Activated effector memory CD4-positive, alpha-beta T cell treated with anti-CD3 and anti-CD28 coated beads, Interleukin-2, amount 50 U/mL, for 16 hours (primary cell): ENCODE measurements around the gene SIK3.
"Not testable (repeated sequence)": the region's sequence is repeated elsewhere in the genome, so short reads cannot be mapped to it uniquely, and the experiment has no call there.

Experiments used
- DNase-seq: peaks from one replicate; pipeline ENCODE4 v3.0.0-alpha.2; 2020

Gene SIK3

GRCh38 chr11:117098269-117099232 lies at the start of gene SIK3:
TSS of gene SIK3 (minus strand) at chr11:117098428. CDS start at chr11:117098415, 13 bp downstream.
- DNase-seq, result peak; percentile 97

DNA sequence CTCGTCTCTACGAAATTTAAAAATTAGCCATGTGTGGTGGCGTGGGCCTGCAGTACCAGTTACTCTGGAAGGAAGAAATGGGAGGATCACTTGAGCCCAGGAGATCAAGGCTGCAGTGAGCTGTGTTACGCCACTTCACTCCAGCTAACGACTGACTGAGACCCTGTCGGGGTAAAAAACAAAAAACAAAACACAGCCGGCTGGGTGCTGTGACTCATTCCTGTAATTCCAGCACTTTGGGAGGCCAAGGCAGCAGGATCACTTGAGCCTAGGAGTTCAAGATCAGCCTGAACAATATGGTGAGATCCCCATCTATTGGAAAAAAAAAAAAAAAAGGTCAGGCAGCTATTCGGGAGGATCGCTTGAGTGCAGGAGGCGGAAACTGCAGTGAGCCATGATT lies 48.3 kb upstream of the SIK3 start:
- no peak for DNase-seq

DNA sequence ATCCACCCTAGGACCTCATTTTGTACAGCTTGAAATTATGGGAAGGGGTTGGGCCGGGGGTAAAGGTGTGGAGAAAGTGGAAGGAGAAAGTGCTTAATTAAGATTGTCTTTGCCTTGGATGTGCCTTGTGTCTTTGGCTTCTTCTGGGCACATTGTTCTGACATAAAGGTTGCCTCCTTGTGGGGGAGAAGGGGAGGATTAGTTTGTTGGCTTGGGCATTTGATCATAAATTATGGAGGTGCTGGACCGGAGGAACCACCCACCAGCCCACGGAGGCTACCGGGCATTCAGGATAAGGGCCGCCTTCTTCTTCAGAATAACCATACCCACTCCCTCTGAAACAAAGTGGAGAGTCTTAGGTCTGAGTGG lies 47.1 kb upstream of the SIK3 start:
- no peak for DNase-seq

DNA sequence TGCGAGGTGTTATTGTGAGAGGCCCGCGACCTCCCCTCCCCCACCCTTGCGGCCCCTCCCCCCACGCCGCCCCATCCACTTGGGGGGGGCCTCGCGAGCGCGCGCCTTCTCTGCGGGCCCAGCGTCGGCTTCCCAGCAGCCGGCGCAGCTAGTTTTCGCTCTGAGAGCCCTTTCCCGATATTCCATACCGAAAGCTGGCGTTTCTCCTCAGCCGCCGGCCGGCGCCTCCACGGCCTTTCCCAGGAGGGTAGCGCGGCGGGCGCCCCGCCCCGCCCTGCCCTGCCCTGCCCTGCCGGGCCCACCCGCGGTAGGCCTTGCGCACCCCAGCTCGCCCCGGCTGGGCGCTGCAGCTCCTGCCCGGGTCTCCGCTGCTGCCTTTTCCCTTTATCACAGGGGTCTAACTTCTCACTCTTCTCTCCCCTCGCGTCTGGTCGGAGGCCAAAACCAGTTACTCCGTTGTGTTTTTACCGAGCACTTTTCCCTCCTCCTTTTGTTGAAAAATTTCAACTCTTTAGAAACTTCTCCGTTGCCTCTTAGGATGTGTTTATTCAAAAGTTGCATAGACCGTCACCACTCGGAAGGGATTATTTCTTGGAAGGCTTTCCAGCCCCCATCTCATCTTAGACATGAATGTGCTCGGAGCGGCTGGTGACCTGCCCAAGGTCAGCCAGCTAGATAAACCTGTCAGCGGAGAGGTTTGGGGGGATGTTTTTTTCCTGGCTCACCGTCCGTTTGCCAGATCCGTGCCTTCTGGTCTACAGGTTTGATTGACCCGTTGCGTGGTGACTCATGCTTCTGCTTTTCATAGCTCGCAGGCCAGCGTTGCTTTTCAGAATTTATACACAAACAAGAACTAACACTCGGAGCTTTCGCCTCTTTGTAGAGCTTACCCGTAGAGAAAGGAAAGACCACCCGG lies 46.5 kb upstream of the SIK3 start:
- peak; percentile 70 for DNase-seq

GRCh38 chr11:117143871-117144476 lies 45.7 kb upstream of the SIK3 start, which contains the start of gene PAFAH1B2:
TSS of gene PAFAH1B2 (plus strand) at chr11:117144287. CDS start at chr11:117152448, 8,161 bp downstream.
- peak; percentile 98 for DNase-seq

- DNase-seq, result peak; percentile 66
These were observed 45.2 kb upstream of the SIK3 start for GRCh38 chr11:117143390-117143789.

DNA sequence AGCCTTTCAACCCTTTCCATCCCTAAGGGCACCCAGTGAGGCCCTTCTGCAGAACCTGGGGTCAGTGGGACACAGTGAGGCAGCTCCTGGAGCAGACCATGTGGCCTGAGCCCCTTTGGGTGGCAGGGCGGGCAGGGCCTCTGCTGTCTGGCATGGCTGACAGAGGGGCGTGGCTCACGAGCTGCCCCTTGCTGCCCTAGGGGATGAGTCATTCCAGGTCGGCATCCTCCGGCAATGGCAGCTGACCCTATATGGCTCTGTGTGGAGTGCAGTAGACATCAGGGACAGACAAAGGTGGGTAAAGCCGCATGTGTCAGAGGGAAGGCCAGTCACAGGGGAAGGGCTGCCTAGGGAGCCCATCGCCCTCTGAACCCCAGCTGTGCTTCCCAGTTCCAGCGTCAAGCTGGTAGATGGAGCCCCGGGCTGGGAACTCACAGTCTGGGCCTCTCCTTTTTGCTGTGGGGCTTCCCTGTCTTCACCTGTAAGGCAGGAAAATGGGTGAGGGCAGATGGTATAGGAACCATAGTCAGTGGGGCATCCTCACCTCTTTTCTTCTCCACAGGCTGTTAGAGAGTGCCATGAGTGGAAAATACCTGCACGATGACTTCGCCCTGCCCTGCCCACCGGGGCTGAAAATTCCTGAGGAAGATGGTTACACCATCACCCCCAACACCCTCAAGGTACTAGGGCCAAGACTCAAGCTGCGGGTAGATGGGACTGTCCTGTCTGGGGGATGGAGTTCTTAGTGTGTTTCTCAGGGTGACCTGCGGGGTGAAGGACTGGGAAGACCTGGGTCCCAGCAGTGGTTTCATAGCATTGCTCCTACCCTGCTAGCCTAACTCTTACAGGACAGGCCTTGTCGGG lies 39.2 kb upstream of the SIK3 start:
- DNase-seq, result not testable (repeated sequence)

GRCh38 chr11:117134979-117135378 lies 36.8 kb upstream of the SIK3 start:
- not testable (repeated sequence) for DNase-seq

GRCh38 chr11:117134431-117134830 lies 36.2 kb upstream of the SIK3 start:
- no peak for DNase-seq

DNA sequence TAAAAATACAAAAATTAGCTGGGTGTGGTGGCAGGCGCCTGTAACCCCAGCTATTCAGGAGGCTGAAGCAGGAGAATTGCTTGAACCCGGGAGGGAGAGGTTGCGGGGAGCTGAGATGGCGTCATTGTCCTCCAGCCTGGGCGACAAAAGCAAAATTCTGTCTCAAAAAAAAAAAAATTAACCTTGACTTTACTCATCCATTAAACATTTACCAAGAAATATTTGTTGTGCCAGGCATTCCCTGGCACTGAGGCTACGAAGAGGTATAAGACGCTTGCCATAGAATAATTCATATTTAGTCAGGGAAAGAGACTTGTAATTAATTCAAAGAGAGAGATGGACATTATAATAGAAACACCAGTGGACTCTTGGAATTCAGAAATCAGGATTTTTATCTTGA lies 32.7 kb upstream of the SIK3 start:
- DNase-seq, result no peak

DNA sequence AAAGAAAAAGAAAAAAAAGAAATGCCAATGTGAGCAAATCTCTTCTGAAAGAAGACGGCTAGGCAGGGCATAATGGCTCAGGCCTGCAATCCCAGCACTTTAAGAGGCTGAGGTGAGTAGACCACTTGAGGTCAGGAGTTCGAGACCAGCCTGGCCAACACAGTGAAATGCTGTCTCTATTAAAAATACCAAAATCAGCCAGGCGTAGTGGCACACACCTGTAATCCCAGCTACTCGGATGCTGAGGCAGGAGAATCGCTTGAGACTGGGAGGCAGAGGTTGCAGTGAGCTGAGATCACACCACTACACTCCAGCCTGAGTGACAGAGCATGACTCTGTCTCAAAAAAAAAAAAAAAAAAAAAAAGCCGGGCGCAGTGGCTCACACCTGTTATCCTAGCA lies 32.2 kb upstream of the SIK3 start:
- DNase-seq, result not testable (repeated sequence)

DNA sequence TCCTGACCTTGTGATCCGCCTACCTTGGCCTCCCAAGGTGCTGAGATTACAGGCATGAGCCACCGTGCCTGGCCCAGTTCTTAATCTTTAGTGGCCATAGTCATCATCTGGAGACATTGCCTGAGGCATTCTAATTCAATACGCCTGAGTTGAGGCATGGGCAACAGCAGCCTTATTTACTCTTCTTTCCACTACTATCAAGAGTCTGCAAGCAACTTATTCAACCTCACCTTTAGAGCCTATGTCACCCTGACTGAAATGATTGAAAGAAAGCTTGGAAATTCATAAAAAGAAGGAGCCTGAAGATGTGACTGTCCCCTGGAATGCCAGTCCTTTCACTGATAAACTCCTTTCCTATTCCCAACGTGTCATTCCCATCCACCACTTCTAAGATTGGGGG lies 30.1 kb upstream of the SIK3 start:
- no peak for DNase-seq

DNA sequence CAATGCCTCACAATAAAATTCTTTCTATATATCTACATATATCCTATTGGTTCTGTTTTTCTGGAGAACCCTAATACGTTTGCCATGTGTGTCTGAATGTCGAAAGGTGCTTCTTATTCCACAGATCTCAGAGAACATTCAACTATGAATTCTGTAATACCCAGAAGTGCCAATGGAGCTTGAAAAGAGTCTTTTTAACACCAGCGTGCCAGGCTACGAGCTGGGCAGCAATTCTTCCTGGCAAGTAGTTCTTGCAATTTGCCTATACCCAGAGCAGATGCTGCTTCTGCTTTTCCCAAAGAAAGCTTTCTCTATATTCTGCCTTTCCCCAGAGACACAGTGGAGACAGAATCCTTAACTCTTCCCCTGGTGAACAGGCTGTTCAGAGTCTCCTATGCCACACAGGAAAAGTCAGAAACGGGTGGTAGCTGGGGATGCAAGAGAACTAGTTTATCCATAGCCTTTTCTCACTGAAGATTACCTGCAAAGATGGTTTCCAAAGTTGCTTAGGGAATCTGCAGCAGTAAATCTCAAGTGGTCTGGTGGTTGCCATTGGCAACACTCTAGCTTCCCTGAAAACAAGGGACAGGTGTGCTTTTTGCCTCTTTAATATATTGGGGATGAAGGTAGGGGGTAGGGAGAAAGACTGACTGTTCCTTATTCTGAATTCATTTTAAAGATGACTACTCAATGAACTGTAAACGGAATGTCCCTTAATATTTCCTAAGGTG lies 29.1 kb upstream of the SIK3 start:
- DNase-seq, result no peak

DNA sequence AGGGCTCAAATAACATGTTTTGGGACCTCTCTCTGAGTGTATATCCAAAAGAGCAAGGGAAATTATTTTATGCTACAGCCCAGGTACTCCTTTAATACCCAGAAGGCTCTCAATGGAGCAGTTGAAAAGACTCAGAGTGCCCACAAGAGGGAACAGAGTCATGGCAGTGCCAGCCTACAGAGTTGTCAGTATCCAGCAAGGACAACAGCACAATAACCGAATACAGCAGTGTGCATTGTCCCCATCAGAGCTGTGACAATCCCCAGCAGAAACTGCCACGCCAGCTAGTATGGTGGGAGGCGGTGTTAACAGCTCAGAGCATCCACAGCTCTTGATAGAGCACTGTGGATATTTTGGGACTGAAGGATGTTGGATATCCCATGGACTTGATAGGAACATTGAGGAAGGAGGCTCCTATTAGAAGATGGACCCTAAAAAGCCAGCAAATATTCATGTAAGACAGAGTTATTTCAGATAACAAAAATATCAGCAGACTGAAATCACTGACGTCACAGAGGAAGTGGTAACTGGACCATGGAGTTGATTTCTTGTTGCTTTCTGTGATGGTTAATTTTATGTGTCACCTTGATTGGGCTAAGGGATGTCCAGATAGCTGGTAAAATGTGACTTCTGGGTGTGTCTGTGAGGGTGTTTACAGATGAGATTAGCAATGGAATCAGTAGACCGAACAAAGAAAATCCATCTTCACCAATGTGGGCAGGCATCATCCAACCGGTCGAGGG lies 28.2 kb upstream of the SIK3 start:
- DNase-seq, result no peak

DNA sequence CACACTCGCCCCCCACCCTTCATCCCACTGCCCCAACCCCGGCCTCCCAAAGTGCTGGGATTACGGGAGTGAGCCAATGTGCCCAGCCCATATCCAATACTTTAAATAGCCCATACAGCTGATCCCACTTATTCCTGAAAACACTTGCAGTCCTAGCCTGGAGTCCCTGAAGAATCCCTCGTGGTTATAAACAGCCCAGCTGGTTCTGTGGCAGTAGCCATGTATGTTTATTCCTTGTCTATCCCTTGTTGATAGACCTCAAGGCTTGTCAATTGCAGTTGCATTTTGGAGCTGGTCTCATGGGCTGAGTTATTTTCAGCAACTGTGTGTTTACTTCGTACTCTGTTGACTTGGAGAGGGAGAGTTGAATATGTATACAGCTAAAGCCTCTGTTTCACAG lies 24.3 kb upstream of the SIK3 start:
- DNase-seq, result no peak

DNA sequence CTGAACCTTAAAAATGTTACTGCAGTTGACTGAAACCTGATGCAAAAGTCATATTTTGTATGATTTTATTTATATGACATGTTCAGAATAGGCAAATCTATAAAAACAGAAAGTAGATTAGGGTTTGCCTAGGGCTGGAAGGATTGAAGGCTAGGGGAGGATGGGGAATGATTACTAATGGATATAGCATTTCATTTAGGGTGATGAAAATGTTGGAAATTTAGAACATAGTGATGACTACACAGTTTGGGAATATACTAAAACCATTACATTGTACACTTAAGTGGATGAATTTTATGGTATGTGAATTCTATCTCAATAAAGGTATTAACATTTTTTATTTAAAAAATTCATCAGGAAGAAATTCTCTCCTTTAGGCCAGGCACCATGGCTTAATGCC lies 22.9 kb upstream of the SIK3 start:
- DNase-seq, result no peak

GRCh38 chr11:117117681-117118080 lies 19.5 kb upstream of the SIK3 start:
- DNase-seq, result no peak

GRCh38 chr11:117112939-117113338 lies 14.7 kb upstream of the SIK3 start:
- not testable (repeated sequence) for DNase-seq

GRCh38 chr11:117112497-117112896 lies 14.3 kb upstream of the SIK3 start:
- DNase-seq, result not testable (repeated sequence)

DNA sequence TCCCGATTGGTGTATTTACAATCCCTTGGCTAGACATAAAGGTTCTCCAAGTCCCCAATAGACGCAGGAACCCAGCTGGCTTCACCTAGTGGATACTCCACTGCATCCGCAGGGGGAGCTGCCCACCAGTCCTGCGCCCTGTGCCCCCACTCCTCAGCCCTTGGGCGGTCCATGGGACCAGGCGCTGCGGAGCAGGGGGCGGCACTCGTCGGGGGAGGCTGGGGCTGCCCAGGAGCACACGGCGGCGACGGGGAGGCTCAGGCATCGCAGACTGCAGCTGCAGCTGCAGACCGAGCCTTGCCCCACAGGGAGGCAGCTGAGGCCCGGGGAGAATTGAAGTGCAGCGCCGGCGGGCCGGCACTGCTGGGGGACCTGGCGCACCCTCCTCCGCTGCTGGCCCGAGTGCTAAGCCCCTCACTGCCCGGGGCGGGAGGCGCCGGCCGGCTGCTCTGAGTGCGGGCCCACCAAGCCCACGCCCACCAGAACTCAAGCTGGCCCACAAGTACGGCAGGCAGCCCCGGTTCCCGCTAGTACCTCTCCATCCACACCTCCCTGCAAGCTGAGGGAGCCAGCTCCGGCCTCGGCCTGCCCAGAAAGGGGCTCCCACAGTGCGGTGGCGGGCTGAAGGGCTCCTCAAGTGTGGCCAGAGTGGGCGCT lies 12.2 kb upstream of the SIK3 start:
- DNase-seq, result no peak
